ENCODE measurements around the gene TMEM154. TPM values are rescaled to one million over a fixed set of nuclear protein-coding genes. Genes with fewer than 3 reads are reported as not detected.

The TMEM154 gene
- polyA plus RNA-seq, 1 donor (not counting 4 experiments of a cell fraction or from before 2014, with no cell fraction given), result 106 TPM

DNA sequence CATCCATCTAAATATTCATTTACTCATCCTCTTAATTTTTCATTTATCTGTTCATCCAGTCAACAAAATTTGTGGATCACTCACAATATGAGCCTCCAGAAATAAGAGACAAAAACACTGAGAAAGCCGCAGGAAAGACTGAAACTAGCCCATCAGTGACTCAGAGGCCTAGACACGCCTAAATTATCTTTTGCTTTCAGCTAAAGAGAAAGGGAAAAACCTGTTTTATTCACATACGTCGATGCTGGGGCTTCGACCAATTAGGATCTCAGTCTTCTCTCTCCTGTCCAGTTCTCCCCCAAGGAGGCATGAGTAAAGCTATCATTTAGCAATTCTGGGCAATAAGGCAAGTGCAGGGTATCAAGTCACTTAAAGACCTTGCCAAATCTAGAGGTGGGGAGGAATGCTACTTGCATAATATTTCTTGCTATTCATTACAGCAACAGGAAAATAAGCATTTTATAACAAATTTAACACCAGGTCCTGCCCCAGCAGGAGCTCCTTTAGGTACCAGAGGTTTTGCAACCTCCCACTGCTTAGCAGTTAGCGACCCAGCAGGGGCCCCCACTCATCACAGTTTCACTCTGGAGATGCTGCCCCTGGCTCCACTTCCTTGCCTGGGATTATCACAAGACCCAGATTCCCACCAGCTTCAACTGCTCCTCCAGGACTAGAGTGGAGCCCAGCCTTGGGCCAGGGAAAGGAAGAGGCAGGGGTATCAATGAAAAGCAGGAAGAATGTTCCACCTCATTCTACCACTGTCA lies 30.1 kb upstream of the TMEM154 start:
- peak overlapping the region in 1 of 3 experiments; percentile 46 for H3K4me3 ChIP-seq (ENCODE audit: control insufficient read depth in 2 of 3, extremely low read depth in 1 of 3, insufficient read depth in 2 of 3, low read depth in 1 of 3, low read length in 3 of 3)
- peak overlapping the region; percentile 66 for H3K4me2 ChIP-seq (ENCODE audit: control insufficient read depth, extremely low read depth, insufficient read depth, low read depth, low read length)
- H3K79me2 ChIP-seq (ENCODE audit: control insufficient read depth, insufficient read depth, low read length), result no peaks in the 10 kb centered on the region
- H2AFZ ChIP-seq (ENCODE audit: control insufficient read depth, low read length), result peak overlapping the region; percentile 80
- H3K27me3 ChIP-seq (ENCODE audit: control insufficient read depth, extremely low read depth, insufficient read depth, low read length), result no peaks in the 10 kb centered on the region
- dilution Hi-C loops (cut with MboI; ENCODE audit: extremely low pct_ligation_motif_present, low sequenced_read_pairs), result no loop called here
- peaks cover 3% of the 10 kb centered on the region for H3K9me3 ChIP-seq (ENCODE audit: control insufficient read depth, low read depth, low read length)
- H3K9me1 ChIP-seq (ENCODE audit: control insufficient read depth, extremely low read depth, insufficient read depth, low read length), result no peaks in the 10 kb centered on the region
- peak; percentile 41 for DNase-seq (ENCODE audit: low read depth, low spot score)
- H3K9ac ChIP-seq (ENCODE audit: control insufficient read depth, extremely low read depth, insufficient read depth, low read length), result peak overlapping the region; percentile 84
- H3K27ac ChIP-seq (ENCODE audit: control insufficient read depth, insufficient read depth, low read length), result peak overlapping the region; percentile 98
- TF ChIP-seq, protein P1, sequence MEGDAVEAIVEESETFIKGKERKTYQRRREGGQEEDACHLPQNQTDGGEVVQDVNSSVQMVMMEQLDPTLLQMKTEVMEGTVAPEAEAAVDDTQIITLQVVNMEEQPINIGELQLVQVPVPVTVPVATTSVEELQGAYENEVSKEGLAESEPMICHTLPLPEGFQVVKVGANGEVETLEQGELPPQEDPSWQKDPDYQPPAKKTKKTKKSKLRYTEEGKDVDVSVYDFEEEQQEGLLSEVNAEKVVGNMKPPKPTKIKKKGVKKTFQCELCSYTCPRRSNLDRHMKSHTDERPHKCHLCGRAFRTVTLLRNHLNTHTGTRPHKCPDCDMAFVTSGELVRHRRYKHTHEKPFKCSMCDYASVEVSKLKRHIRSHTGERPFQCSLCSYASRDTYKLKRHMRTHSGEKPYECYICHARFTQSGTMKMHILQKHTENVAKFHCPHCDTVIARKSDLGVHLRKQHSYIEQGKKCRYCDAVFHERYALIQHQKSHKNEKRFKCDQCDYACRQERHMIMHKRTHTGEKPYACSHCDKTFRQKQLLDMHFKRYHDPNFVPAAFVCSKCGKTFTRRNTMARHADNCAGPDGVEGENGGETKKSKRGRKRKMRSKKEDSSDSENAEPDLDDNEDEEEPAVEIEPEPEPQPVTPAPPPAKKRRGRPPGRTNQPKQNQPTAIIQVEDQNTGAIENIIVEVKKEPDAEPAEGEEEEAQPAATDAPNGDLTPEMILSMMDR (optimal IDR thresholded peaks at IDR 0.05 in 1 of 3, IDR thresholded peaks at IDR 0.05 in 1 of 3, conservative IDR thresholded peaks at IDR 0.05 in 1 of 3; ENCODE audit: extremely low read depth in 1 of 3, insufficient read depth in 2 of 3, low read length in 3 of 3), result no peak
- no peak for TF ChIP-seq EZH2 (IDR thresholded peaks at IDR 0.05; ENCODE audit: low read length)
- no peaks in the 10 kb centered on the region for H4K20me1 ChIP-seq (ENCODE audit: control insufficient read depth, extremely low read depth, insufficient read depth, low read length)
- H3K4me1 ChIP-seq (ENCODE audit: control insufficient read depth, extremely low read depth, insufficient read depth, low read length), result peaks cover 21% of the 10 kb centered on the region
- FAIRE-seq, result peak; percentile 98
- no peaks in the 10 kb centered on the region for H3K36me3 ChIP-seq (ENCODE audit: control insufficient read depth in 2 of 2, extremely low read depth in 1 of 2, insufficient read depth in 2 of 2, low read length in 2 of 2)

DNA sequence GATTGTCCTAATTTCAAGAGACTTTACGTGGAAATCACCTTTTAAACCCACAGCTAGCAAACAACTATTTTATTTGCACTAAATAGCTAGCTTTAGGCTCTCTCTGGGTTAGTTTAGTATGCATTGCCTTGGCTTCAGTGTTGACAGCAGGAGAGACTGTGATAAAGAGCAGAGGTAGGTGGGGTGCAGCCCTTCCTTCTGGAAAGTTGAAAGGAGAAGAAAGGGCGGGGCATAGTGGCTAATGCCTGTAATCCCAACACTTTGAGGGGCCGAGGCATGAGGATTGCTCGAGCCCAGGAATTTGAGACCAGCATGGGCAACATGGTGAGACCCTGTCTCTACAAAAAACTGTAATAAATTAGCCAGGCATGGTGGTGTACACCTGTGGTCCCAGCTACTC lies 29.0 kb upstream of the TMEM154 start:
- FAIRE-seq (no peak), DNase-seq (ENCODE audit: low read depth, low spot score) (no peak)
- dilution Hi-C loops (cut with MboI; ENCODE audit: extremely low pct_ligation_motif_present, low sequenced_read_pairs), result no loop called here
- Histone ChIP-seq H3K9me1 (ENCODE audit: control insufficient read depth, extremely low read depth, insufficient read depth, low read length) (no peaks in the 10 kb centered on the region), H3K27me3 (ENCODE audit: control insufficient read depth, extremely low read depth, insufficient read depth, low read length) (no peaks in the 10 kb centered on the region), H3K79me2 (ENCODE audit: control insufficient read depth, insufficient read depth, low read length) (no peaks in the 10 kb centered on the region), H3K4me1 (ENCODE audit: control insufficient read depth, extremely low read depth, insufficient read depth, low read length) (peaks cover 21% of the 10 kb centered on the region), H3K36me3 (ENCODE audit: control insufficient read depth in 2 of 2, extremely low read depth in 1 of 2, insufficient read depth in 2 of 2, low read length in 2 of 2) (no peaks in the 10 kb centered on the region), H3K27ac (ENCODE audit: control insufficient read depth, insufficient read depth, low read length) (peak overlapping the region; percentile 98), H4K20me1 (ENCODE audit: control insufficient read depth, extremely low read depth, insufficient read depth, low read length) (no peaks in the 10 kb centered on the region), H3K4me2 (ENCODE audit: control insufficient read depth, extremely low read depth, insufficient read depth, low read depth, low read length) (peak overlapping the region; percentile 66), H2AFZ (ENCODE audit: control insufficient read depth, low read length) (peak overlapping the region; percentile 10), H3K9me3 (ENCODE audit: control insufficient read depth, low read depth, low read length) (peaks cover 4% of the 10 kb centered on the region), H3K4me3 (ENCODE audit: control insufficient read depth in 2 of 3, extremely low read depth in 1 of 3, insufficient read depth in 2 of 3, low read depth in 1 of 3, low read length in 3 of 3) (no peak overlapping the region), H3K9ac (ENCODE audit: control insufficient read depth, extremely low read depth, insufficient read depth, low read length) (peak overlapping the region; percentile 84)
- TF ChIP-seq EZH2 (IDR thresholded peaks at IDR 0.05; ENCODE audit: low read length), result no peak
- TF ChIP-seq, protein P1 (optimal IDR thresholded peaks at IDR 0.05 in 1 of 3, IDR thresholded peaks at IDR 0.05 in 1 of 3, conservative IDR thresholded peaks at IDR 0.05 in 1 of 3; ENCODE audit: extremely low read depth in 1 of 3, insufficient read depth in 2 of 3, low read length in 3 of 3), result no peak
